Measurements from ENCODE around the gene SDHA.
"Not testable (repeated sequence)": the region's sequence is repeated elsewhere in the genome, so short reads cannot be mapped to it uniquely, and the experiment has no call there.

The SDHA gene

GRCh38 chr5:192970-193831 is 24.9 kb upstream of the SDHA start:
- DNase-seq (ENCODE audit: low read depth), result no peak
- H3K4me1 ChIP-seq (ENCODE audit: control insufficient read depth, insufficient read depth, low read length), result peaks cover 3% of the 10 kb centered on the region

GRCh38 chr5:194102-194501 is 24.0 kb upstream of the SDHA start:
- H3K9ac ChIP-seq (ENCODE audit: low read length), result no peak overlapping the region
- no peak overlapping the region for H3K4me3 ChIP-seq (ENCODE audit: low read length)
- no peaks in the 10 kb centered on the region for H3K9me3 ChIP-seq (ENCODE audit: control insufficient read depth, low read length)
- no peak for DNase-seq (ENCODE audit: low read depth)
- H3K27me3 ChIP-seq (replicated peaks; ENCODE audit: control insufficient read depth, insufficient read depth, low read length), result peaks cover 5% of the 10 kb centered on the region
- H3K36me3 ChIP-seq (ENCODE audit: control insufficient read depth, insufficient read depth, low read length, severe bottlenecking), result no peaks in the 10 kb centered on the region
- H3K4me1 ChIP-seq (ENCODE audit: control insufficient read depth, insufficient read depth, low read length), result no peaks in the 10 kb centered on the region

More at GRCh38 chr5:192970-193831, 24.9 kb upstream of the SDHA start:
- no peak overlapping the region for H3K4me3 ChIP-seq (ENCODE audit: low read length)
- no peak overlapping the region for H3K9ac ChIP-seq (ENCODE audit: low read length)
- peaks cover 5% of the 10 kb centered on the region for H3K27me3 ChIP-seq (replicated peaks; ENCODE audit: control insufficient read depth, insufficient read depth, low read length)
- no peaks in the 10 kb centered on the region for H3K9me3 ChIP-seq (ENCODE audit: control insufficient read depth, low read length)
- H3K36me3 ChIP-seq (ENCODE audit: control insufficient read depth, insufficient read depth, low read length, severe bottlenecking), result no peaks in the 10 kb centered on the region

- Histone ChIP-seq H3K36me3 (ENCODE audit: control insufficient read depth, insufficient read depth, low read length, severe bottlenecking) (no peaks in the 10 kb centered on the region), H3K9me3 (ENCODE audit: control insufficient read depth, low read length) (no peaks in the 10 kb centered on the region), H3K9ac (ENCODE audit: low read length) (no peak overlapping the region), H3K27me3 (replicated peaks; ENCODE audit: control insufficient read depth, insufficient read depth, low read length) (peaks cover 5% of the 10 kb centered on the region), H3K4me3 (ENCODE audit: low read length) (no peak overlapping the region), H3K4me1 (ENCODE audit: control insufficient read depth, insufficient read depth, low read length) (no peaks in the 10 kb centered on the region)
- no peak for DNase-seq (ENCODE audit: low read depth)
These were observed 23.4 kb upstream of the SDHA start for GRCh38 chr5:194603-195209.

- no peaks in the 10 kb centered on the region for H3K4me1 ChIP-seq (ENCODE audit: control insufficient read depth, insufficient read depth, low read length)
- H3K4me3 ChIP-seq (ENCODE audit: low read length), result no peak overlapping the region
- no peak overlapping the region for H3K9ac ChIP-seq (ENCODE audit: low read length)
- no peak for DNase-seq (ENCODE audit: low read depth)
- H3K27me3 ChIP-seq (replicated peaks; ENCODE audit: control insufficient read depth, insufficient read depth, low read length), result peaks cover 5% of the 10 kb centered on the region
- no peaks in the 10 kb centered on the region for H3K9me3 ChIP-seq (ENCODE audit: control insufficient read depth, low read length)
- no peaks in the 10 kb centered on the region for H3K36me3 ChIP-seq (ENCODE audit: control insufficient read depth, insufficient read depth, low read length, severe bottlenecking)
These were observed 22.5 kb upstream of the SDHA start for GRCh38 chr5:195401-196160.

- no peaks in the 10 kb centered on the region for H3K36me3 ChIP-seq (ENCODE audit: control insufficient read depth, insufficient read depth, low read length, severe bottlenecking)
- no peaks in the 10 kb centered on the region for H3K4me1 ChIP-seq (ENCODE audit: control insufficient read depth, insufficient read depth, low read length)
- DNase-seq (ENCODE audit: low read depth), result no peak
- no peaks in the 10 kb centered on the region for H3K9me3 ChIP-seq (ENCODE audit: control insufficient read depth, low read length)
- H3K4me3 ChIP-seq (ENCODE audit: low read length), result no peak overlapping the region
- H3K9ac ChIP-seq (ENCODE audit: low read length), result no peak overlapping the region
- peaks cover 5% of the 10 kb centered on the region for H3K27me3 ChIP-seq (replicated peaks; ENCODE audit: control insufficient read depth, insufficient read depth, low read length)
These were observed 21.8 kb upstream of the SDHA start for GRCh38 chr5:196350-196749.

- H3K9me3 ChIP-seq (ENCODE audit: control insufficient read depth, low read length), result not testable (repeated sequence)
These were observed 21.1 kb upstream of the SDHA start for GRCh38 chr5:197031-197430.

GRCh38 chr5:197892-198489 is 20.1 kb upstream of the SDHA start:
- H3K9ac ChIP-seq (ENCODE audit: low read length), result no peak overlapping the region
- H3K4me1 ChIP-seq (ENCODE audit: control insufficient read depth, insufficient read depth, low read length), result no peaks in the 10 kb centered on the region
- H3K36me3 ChIP-seq (ENCODE audit: control insufficient read depth, insufficient read depth, low read length, severe bottlenecking), result no peaks in the 10 kb centered on the region
- no peak for DNase-seq (ENCODE audit: low read depth)
- no peaks in the 10 kb centered on the region for H3K9me3 ChIP-seq (ENCODE audit: control insufficient read depth, low read length)
- no peaks in the 10 kb centered on the region for H3K27me3 ChIP-seq (replicated peaks; ENCODE audit: control insufficient read depth, insufficient read depth, low read length)
- H3K4me3 ChIP-seq (ENCODE audit: low read length), result no peak overlapping the region

More at GRCh38 chr5:197031-197430, 21.1 kb upstream of the SDHA start:
- not testable (repeated sequence) for H3K36me3 ChIP-seq (ENCODE audit: control insufficient read depth, insufficient read depth, low read length, severe bottlenecking); H3K9ac ChIP-seq (ENCODE audit: low read length); H3K27me3 ChIP-seq (replicated peaks; ENCODE audit: control insufficient read depth, insufficient read depth, low read length); H3K4me1 ChIP-seq (ENCODE audit: control insufficient read depth, insufficient read depth, low read length); DNase-seq (ENCODE audit: low read depth); H3K4me3 ChIP-seq (ENCODE audit: low read length)

GRCh38 chr5:198516-199196 is 19.5 kb upstream of the SDHA start:
- no peak for DNase-seq (ENCODE audit: low read depth)
- no peak overlapping the region for H3K4me3 ChIP-seq (ENCODE audit: low read length)
- H3K4me1 ChIP-seq (ENCODE audit: control insufficient read depth, insufficient read depth, low read length), result no peaks in the 10 kb centered on the region

DNA sequence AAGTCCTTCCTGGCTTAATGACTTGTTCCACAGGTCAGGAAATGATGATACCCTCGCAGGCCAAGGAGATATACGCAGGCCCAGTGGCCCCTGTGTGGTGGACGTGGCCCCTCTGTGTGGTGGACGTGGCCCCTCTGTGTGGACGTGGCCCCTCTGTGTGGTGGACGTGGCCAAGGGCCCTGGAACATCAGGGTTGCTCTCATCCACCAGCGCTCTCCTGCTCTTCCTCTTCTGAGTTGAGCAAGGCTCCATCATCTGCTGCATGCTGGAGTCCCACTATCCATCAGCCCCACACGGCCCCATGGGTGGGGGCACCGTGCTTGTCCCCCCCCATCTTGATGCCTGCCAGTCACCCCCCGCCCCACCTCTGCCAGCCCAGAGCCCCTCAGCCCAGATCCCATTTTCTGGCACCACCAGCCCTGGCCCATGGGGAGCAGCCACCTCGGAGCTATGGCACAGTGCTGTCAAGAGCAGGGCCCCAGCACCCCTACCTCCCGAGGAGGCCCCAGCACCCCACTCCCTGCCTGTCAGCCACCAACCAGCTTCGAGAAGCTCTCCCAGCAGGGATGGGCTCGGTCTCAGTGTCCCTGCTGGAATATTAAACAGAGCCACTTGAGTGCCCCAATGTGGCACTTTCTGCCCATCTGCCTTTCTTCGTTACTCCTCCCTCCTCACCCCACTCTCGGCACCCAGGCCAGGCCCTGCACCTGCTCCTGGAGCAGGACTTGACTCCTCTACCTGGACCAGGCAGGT is 18.7 kb upstream of the SDHA start:
- Histone ChIP-seq H3K9me3 (ENCODE audit: control insufficient read depth, low read length) (no peaks in the 10 kb centered on the region), H3K9ac (ENCODE audit: low read length) (no peak overlapping the region), H3K27me3 (replicated peaks; ENCODE audit: control insufficient read depth, insufficient read depth, low read length) (no peaks in the 10 kb centered on the region), H3K4me1 (ENCODE audit: control insufficient read depth, insufficient read depth, low read length) (no peaks in the 10 kb centered on the region), H3K36me3 (ENCODE audit: control insufficient read depth, insufficient read depth, low read length, severe bottlenecking) (peaks cover 12% of the 10 kb centered on the region), H3K4me3 (ENCODE audit: low read length) (no peak overlapping the region)
- DNase-seq (ENCODE audit: low read depth), result no peak

More at GRCh38 chr5:198516-199196, 19.5 kb upstream of the SDHA start:
- peaks cover 6% of the 10 kb centered on the region for H3K36me3 ChIP-seq (ENCODE audit: control insufficient read depth, insufficient read depth, low read length, severe bottlenecking)
- H3K9me3 ChIP-seq (ENCODE audit: control insufficient read depth, low read length), result no peaks in the 10 kb centered on the region
- H3K9ac ChIP-seq (ENCODE audit: low read length), result no peak overlapping the region
- no peaks in the 10 kb centered on the region for H3K27me3 ChIP-seq (replicated peaks; ENCODE audit: control insufficient read depth, insufficient read depth, low read length)

DNA sequence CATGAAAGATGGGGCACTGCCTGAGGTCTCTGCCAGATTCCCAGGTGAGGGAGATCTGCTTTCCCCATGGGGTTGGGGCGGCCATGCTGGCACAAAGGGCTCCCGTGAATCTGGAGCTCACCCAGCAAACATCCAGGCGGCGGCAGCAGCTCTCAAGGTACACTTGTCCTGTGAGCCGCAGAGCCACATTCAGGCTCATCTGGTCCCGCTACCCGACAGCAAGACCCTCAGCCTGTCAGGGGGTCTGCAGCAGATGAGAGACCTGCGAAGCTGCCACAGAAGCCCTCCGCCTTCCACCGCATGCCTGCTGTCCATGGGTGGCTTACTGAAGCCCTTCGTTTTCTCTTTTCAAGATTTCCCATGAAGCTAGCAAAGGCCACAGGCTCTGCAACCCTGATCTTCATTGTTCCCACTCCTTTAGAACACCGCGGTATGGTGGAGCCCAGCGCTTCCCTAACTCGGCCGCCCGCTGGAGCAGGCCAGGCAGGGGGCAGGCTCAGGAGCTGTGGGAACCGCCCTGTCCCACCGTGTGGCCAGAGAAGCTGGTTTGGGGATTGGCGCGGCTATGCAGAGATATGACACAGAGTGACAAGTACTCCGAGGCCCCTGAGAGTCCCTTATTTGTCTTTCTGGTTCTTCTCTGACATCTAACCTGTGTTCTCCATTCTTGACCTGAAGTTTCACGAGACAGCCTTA is 18.0 kb upstream of the SDHA start:
- no peak overlapping the region for H3K9ac ChIP-seq (ENCODE audit: low read length)
- no peaks in the 10 kb centered on the region for H3K4me1 ChIP-seq (ENCODE audit: control insufficient read depth, insufficient read depth, low read length)
- H3K4me3 ChIP-seq (ENCODE audit: low read length), result no peak overlapping the region
- no peaks in the 10 kb centered on the region for H3K27me3 ChIP-seq (replicated peaks; ENCODE audit: control insufficient read depth, insufficient read depth, low read length)
- H3K9me3 ChIP-seq (ENCODE audit: control insufficient read depth, low read length), result no peaks in the 10 kb centered on the region
- no peak for DNase-seq (ENCODE audit: low read depth)
- H3K36me3 ChIP-seq (ENCODE audit: control insufficient read depth, insufficient read depth, low read length, severe bottlenecking), result peaks cover 16% of the 10 kb centered on the region
